Spleen (tissue), 11 donors: Measurements from ENCODE around the gene FLRT1. TPM values are rescaled to one million over a fixed set of nuclear protein-coding genes. Genes with fewer than 3 reads are reported as not detected.

Experiments used
- DNase-seq: peaks from one replicate; pipeline ENCODE4 v3.0.0-alpha.2; 2020
- H3K27ac ChIP-seq, 8 donors: fragments of 200-600 bp; sonication (generic) in 7 of 8; 1 replicate in 4 of 8; 2 replicates in 4 of 8; pipeline versions ENCODE4 v1.5.0 to v1.8.0; 2016 to 2021; ENCODE audit warnings: inconsistent platforms in 4 of 8, mild to moderate bottlenecking in 4 of 8, moderate library complexity in 1 of 8
- H3K27me3 ChIP-seq, 7 donors: fragments of 200-600 bp; sonication (generic) in 6 of 7; replicated peaks in 1 of 7; 1 replicate in 4 of 7; 2 replicates in 3 of 7; pipeline versions ENCODE4 v1.5.0 to v1.8.0; 2016 to 2021; ENCODE audit warnings: inconsistent platforms in 3 of 7, mild to moderate bottlenecking in 1 of 7
- H3K36me3 ChIP-seq, 6 donors: fragments of 200-600 bp; sonication (generic) in 5 of 6; 1 replicate in 4 of 6; 2 replicates in 2 of 6; pipeline versions ENCODE4 v1.5.0 to v1.8.0; 2016 to 2021; ENCODE audit warnings: inconsistent platforms in 2 of 6
- H3K4me1 ChIP-seq, 6 donors: fragments of 200-600 bp; sonication (generic) in 5 of 6; 1 replicate in 3 of 6; 2 replicates in 3 of 6; pipeline versions ENCODE4 v1.5.0 to v1.8.0; 2016 to 2021; ENCODE audit warnings: inconsistent platforms in 3 of 6
- H3K4me3 ChIP-seq, 8 donors: fragments of 200-600 bp; sonication (generic) in 7 of 8; 1 replicate in 4 of 8; 2 replicates in 4 of 8; pipeline versions ENCODE4 v1.5.0 to v1.8.0; 2016 to 2021; ENCODE audit warnings: inconsistent platforms in 4 of 8, mild to moderate bottlenecking in 4 of 8, moderate library complexity in 2 of 8
- H3K9me3 ChIP-seq, 8 donors: fragments of 200-600 bp; sonication (generic) in 7 of 8; 1 replicate in 4 of 8; 2 replicates in 4 of 8; pipeline versions ENCODE4 v1.5.0 to v1.8.0; 2016 to 2021; ENCODE audit warnings: inconsistent platforms in 4 of 8
- CTCF ChIP-seq, 11 experiments: fragments of 200-600 bp in 7 of 11; fragments of 450-650 bp in 4 of 11; sonication (generic) in 4 of 11; IDR thresholded peaks in 8 of 11; conservative IDR thresholded peaks in 3 of 11; 1 replicate in 7 of 11; 2 replicates in 4 of 11; pipeline versions ENCODE4 v1.4.0 to v1.8.0; 2016 to 2021; ENCODE audit warnings: antibody characterized with exemption in 11 of 11, inconsistent platforms in 4 of 11, mild to moderate bottlenecking in 1 of 11
- POLR2A ChIP-seq, 3 donors: fragments of 450-650 bp; IDR thresholded peaks; one replicate each; pipeline ENCODE4 v1.5.1; 2017; ENCODE audit warnings: antibody characterized with exemption in 3 of 3, mild to moderate bottlenecking in 1 of 3
- POLR2AphosphoS5 ChIP-seq, 3 donors: sonication (generic); formaldehyde crosslinking; IDR thresholded peaks; one replicate each; pipeline ENCODE4 v1.5.1; 2017; ENCODE audit warnings: antibody characterized with exemption in 3 of 3
- WGBS, 5 donors: extraction: QIAGEN DNeasy Blood & Tissue Kit in 3 of 5; methylation state at CpG; one replicate each; pipeline versions ENCODE4 v1.1.5 to v1.1.7; 2013 to 2018; 5-methylcytosine and 5-hydroxymethylcytosine counted together
- intact Hi-C: fragments of 100-400 bp; cut with DNase I; formaldehyde crosslinking; loops from one replicate; pipeline ENCODE4 v1.15.0; 2023; ENCODE audit warnings: low total_unique reads
- polyA plus RNA-seq, 3 donors: library from polyadenylated mRNA; stranded (reverse); fragments of 200-250 nt; gene quantifications; one replicate each; pipeline ENCODE4 v1.2.1, GENCODE V29; 2013
- total RNA-seq, 7 donors: library from RNA; depleted of rRNA in 3 of 7; stranded (reverse); fragments of >200 nt in 3 of 7; fragmentation: NEBNext Ultra II Directional in 4 of 7; extraction: Animal tissue kit (Norgen Biotek cat#: 25700) in 4 of 7; gene quantifications; one replicate each; pipeline versions ENCODE4 v1.1.0 to v1.2.1, GENCODE V29; 2016 to 2021
- donor health status: healthy with polysubstance abuse.
- donor health status: DM: no; HTN: no; CAD: no; lungs with moderate emphysema.
- donor health status: DM: no; HTN: no; CAD: no.
- donor health status: Bipolar disorder and iron deficiency.
- donor health status: healthy.
- donor health status: DM: no; HTN: no; CAD: no.
- donor health status: DM: yes; HTN: yes; CAD: no.

Gene FLRT1
- total and polyA plus RNA-seq, 10 donors: 0.03 to 0.51 (median 0.16) TPM; not detected in 3

GRCh38 chr11:64019106-64020037, 16.4 kb upstream of the FLRT1 start:
- intact Hi-C loops: no loop called here
- Histone ChIP-seq H3K27me3 (no peaks in the 10 kb centered on the region), H3K36me3 (no peaks in the 10 kb centered on the region), H3K4me1 (no peaks in the 10 kb centered on the region), H3K4me3 (no peak overlapping the region), H3K27ac (no peak overlapping the region), H3K9me3 (no peaks in the 10 kb centered on the region)
- DNase-seq: no peak
- 84 to 94% (median 88%) methylated on average over 14 to 27 of the region's 27 CpGs for WGBS, 5 donors
- TF ChIP-seq POLR2A (IDR thresholded peaks at IDR 0.05) (no peak), POLR2AphosphoS5 (IDR thresholded peaks at IDR 0.05) (no peak), CTCF (IDR thresholded peaks at IDR 0.05 in 8 of 11, conservative IDR thresholded peaks at IDR 0.05 in 3 of 11) (no peak)

- Histone ChIP-seq H3K4me3 (no peak overlapping the region), H3K9me3 (no peaks in the 10 kb centered on the region), H3K27ac (no peak overlapping the region), H3K36me3 (no peaks in the 10 kb centered on the region), H3K27me3 (no peaks in the 10 kb centered on the region), H3K4me1 (no peaks in the 10 kb centered on the region)
- intact Hi-C loops: no loop called here
- no peak for DNase-seq
- TF ChIP-seq POLR2A (IDR thresholded peaks at IDR 0.05) (no peak), POLR2AphosphoS5 (IDR thresholded peaks at IDR 0.05) (no peak), CTCF (IDR thresholded peaks at IDR 0.05 in 8 of 11, conservative IDR thresholded peaks at IDR 0.05 in 3 of 11) (no peak)
- 81 to 91% (median 86%) methylated on average over 19 to 22 of the region's 22 CpGs for WGBS, 5 donors
Observed at GRCh38 chr11:64020976-64021756, 14.6 kb upstream of the FLRT1 start.

GRCh38 chr11:64021757-64022093, 14.0 kb upstream of the FLRT1 start:
- Histone ChIP-seq H3K27ac (no peak overlapping the region), H3K27me3 (peaks cover 0 to under 1% (median 0%) of the 10 kb centered on the region in 7 donors), H3K36me3 (no peaks in the 10 kb centered on the region), H3K4me3 (no peak overlapping the region), H3K9me3 (no peaks in the 10 kb centered on the region), H3K4me1 (peaks cover 0 to 3% (median 1%) of the 10 kb centered on the region in 6 donors)
- DNase-seq: no peak
- intact Hi-C loops: no loop called here
- 50 to 73% (median 53%) methylated on average over 7 to 10 of the region's 10 CpGs for WGBS, 5 donors
- TF ChIP-seq POLR2A (IDR thresholded peaks at IDR 0.05) (no peak), POLR2AphosphoS5 (IDR thresholded peaks at IDR 0.05) (no peak), CTCF (IDR thresholded peaks at IDR 0.05 in 8 of 11, conservative IDR thresholded peaks at IDR 0.05 in 3 of 11) (no peak)
